HG03066 (cell line): ENCODE data around the gene DICER1.
"Not testable (repeated sequence)": the region's sequence is repeated elsewhere in the genome, so short reads cannot be mapped to it uniquely, and the experiment has no call there.

Source experiments
- ATAC-seq: cut with Tn5 transposase; IDR thresholded peaks from one replicate; pipeline ENCODE4 v1.9.1; 2021; ENCODE audit warnings: low read depth; ENCODE audit not compliant: unreplicated experiment

Gene DICER1, protein sequence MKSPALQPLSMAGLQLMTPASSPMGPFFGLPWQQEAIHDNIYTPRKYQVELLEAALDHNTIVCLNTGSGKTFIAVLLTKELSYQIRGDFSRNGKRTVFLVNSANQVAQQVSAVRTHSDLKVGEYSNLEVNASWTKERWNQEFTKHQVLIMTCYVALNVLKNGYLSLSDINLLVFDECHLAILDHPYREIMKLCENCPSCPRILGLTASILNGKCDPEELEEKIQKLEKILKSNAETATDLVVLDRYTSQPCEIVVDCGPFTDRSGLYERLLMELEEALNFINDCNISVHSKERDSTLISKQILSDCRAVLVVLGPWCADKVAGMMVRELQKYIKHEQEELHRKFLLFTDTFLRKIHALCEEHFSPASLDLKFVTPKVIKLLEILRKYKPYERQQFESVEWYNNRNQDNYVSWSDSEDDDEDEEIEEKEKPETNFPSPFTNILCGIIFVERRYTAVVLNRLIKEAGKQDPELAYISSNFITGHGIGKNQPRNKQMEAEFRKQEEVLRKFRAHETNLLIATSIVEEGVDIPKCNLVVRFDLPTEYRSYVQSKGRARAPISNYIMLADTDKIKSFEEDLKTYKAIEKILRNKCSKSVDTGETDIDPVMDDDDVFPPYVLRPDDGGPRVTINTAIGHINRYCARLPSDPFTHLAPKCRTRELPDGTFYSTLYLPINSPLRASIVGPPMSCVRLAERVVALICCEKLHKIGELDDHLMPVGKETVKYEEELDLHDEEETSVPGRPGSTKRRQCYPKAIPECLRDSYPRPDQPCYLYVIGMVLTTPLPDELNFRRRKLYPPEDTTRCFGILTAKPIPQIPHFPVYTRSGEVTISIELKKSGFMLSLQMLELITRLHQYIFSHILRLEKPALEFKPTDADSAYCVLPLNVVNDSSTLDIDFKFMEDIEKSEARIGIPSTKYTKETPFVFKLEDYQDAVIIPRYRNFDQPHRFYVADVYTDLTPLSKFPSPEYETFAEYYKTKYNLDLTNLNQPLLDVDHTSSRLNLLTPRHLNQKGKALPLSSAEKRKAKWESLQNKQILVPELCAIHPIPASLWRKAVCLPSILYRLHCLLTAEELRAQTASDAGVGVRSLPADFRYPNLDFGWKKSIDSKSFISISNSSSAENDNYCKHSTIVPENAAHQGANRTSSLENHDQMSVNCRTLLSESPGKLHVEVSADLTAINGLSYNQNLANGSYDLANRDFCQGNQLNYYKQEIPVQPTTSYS (N-terminal part only)

DNA sequence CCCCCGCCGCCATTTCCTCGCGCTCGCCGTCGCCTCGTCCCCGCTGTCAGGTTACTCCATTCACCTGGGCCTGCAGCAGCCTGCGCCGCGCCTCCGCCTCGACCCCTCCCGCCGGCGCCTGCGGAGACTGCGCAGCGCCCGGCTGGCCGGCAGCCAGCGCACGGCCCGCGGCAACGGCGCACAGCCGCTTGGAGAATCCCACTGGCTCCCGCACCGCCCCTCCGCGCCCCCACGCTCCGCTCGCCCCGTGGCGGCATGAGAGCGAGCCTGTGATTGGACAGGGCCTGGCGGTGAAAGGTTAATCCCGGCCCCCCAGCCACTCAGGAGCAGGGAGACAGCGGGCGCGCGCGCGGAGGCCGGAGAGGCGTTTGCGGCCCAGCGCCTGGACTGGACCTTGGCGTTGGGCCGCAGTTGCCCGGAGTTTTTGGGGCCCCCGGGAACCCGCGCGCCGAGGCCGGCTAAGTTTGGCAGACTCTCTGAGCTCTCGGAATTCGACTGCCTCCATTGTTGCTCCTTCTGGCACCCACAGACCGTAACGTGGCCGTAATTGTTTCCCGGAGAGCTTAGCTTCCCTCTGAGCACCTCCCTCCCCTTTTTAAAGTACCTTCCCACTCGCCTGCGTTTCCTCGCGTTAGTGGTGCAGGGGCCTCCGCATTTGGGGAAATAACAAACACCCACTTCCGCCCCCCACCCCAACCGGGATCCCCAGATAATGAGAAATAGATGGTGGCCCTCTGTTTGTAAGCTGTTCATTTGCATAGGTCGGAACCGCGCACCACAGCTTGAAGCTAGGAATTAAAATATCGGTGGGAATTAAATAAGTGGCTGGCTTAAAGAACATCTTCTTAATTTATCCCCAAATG, at the start of gene DICER1:
TSS of gene DICER1 (minus strand) at position 203 of the 863 bp plus-strand sequence. CDS start 24,071 bp downstream, outside the sequence.
- ATAC-seq = peak; percentile 70

DNA sequence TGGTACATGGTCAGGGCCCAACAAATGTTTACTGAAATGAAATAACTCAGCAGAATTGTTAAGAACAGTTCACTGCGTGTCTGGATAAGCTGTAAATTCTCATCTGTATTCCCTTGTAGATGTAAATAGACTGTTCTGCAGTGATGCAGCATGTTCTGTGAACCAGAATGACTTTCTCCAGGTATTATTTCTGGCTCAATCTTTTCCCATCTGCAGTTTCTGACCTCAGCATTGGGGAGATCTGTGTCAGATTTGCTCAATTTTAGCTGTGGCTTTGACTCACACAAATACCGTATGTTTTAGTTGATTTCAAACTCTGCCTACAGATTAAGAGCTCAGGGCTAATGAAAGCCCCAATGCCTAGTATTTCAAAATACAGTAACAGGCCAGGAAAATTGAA, 49.2 kb upstream of the DICER1 start:
- no peak for ATAC-seq

DNA sequence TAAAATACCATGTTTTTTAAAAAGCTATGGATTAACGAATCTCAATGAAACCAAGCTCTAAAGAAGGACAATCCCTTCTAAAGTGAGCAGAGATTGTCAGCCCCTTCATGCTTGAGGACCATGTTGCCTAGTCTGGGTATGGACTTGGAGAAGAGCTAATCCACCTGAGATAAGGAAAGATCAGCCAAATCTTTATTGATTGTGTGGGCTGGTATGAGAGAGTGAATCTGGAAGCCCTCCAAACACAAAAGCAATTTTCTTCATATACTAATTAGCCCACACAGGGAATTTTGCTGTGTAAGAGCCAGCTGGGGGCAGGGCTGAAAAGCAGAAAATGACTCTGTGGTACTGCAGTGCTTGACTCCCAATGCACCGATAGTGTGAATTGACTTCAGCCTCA, 47.4 kb upstream of the DICER1 start:
- ATAC-seq = no peak

- ATAC-seq = not testable (repeated sequence)
Observed at GRCh38 chr14:95201745-95202144, 44.4 kb upstream of the DICER1 start.

DNA sequence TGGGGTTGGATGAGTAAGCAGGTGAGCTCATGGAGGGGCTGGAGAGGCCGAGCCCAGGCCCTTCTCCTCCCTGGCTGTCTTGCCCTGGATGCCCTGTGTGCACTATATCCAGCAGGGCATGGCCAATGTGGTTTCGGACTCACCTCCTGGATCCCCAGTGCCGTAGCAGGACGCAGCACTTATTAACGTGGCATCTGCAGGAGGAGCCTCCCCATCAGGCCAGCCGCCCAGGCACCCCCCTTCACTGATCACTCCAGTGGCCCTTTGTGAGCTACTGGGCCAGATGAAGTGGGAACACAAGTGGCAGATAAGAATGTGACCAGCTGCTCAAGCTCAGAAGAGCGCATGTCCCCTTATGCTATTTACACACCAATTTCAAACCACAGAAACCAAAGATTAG, 43.1 kb upstream of the DICER1 start:
- no peak for ATAC-seq

DNA sequence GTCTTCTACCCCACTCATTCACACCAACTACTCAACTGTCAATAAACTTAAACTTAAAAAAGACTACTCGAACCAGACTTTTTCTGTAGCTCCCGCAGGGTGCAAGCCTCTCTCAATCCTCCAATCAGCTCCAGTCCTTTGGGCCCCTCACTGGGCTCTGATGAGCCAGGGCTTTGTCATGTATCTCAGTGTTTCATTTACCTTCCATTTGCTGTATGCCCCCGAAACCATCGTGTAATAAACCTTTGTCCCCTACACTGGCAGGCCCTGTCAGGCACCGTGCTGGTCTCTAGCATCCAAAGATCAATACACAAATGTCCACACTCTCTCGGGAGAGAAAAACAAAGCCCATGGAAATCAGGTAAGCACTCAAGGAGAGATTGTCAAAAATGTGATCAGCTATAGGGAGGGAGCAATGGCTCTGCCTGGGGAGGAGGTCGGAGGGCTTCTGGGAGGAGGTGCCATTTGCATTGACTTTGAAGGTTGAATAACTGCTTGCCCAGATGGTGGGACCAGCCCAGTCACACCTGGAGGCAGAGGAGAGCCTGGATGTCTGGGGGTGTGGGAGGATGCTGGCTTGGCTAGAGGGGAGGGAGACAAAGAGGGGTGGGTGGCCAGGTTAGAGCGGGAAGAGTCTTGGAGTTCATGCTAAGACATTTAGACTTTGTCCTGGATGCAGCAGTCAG, 42.1 kb upstream of the DICER1 start:
- ATAC-seq = no peak

DNA sequence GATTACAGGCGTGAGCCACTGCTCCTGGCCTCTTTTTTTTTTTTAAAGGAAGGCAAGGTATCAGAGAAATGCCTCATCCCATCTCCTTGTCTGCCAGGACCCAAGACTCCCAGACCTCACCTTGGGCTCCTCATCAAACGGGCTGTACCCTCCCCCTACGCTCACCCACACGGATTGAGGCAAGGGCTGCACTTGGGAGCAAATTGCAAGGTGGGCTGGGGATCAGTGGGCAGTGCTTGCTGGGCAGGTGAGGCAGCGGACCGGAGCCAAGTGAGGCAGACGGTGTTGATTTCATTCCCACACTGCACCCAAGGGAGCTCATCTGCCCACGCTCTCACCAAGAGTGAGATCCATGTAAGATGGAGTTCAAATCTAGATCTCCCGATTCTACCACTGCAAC, 41.0 kb upstream of the DICER1 start:
- ATAC-seq = no peak

DNA sequence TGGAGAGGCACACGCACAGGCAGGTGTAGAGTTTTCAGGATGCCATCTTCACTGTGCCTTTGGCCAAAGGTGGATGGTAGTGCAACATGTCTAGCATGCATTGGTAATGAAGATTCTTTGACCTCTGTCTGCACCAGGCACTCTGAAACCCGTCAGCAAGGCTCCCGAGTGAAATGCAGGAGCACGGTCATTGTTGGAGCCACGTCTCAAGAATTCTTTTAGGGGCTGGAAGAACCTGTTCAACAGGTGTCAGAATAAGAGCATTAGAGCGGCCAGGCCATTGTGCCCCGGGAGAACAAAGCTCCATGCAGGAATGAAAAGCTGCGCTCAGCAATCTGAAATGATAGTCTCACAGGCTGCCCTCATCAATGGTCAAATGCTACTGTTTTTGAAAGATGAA, 40.2 kb upstream of the DICER1 start:
- ATAC-seq = no peak

DNA sequence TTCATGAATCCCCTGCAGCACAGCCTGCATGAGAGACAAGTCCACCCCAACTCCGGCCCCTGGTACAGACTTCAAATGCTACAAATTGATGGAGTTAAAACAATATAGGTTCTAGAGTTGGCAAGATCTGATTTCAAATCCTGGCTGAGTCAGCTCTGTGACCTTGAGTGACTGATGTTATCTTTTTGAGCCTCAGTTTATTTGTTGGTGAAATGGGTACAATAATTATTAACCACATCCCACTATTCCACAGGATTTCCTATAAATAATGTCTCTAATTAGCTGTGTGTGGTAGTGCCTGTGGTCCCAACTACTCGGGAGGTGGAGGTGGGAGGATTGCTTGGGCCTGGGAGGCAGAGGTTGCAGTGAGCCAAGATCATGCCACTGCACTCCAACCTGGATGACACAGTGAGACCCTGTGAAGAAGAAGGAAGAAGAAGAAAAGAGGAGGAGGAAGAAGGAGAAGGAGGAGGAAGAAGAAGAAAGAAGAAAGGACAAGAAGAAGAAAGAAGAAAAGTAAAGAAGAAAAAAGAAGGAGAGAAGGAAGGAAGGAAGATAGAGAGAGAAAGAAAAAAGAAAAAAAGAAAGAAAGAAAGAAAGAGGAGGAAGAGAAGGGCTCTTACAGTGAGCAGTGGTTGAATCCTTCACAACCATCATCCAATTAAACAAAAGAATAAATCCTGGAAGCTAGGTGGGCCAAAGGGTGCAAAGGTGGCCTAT, 39.7 kb upstream of the DICER1 start:
- ATAC-seq = no peak

- ATAC-seq = no peak
Observed at GRCh38 chr14:95196268-95196667, 38.9 kb upstream of the DICER1 start.

- no peak for ATAC-seq
Observed at GRCh38 chr14:95195031-95195430, 37.7 kb upstream of the DICER1 start.

DNA sequence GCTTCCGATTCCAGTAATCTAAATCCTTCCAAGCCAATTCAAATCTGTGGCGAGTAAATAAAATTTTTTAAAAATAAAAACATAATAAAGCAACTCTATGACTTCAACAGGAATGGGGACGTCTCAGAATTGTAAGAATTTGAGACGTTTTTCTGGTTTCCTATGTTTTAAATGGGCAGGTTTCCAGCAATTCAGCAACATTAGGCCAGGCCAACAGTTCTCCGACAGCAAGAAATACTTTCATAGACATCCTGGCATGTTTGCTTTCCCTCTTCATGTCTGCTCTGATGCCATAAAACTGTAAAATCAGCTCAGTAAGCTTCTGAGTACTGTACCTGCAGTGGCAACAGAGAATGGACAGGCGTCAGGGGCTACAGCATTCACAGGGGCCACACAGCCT, 35.8 kb upstream of the DICER1 start:
- ATAC-seq = no peak

DNA sequence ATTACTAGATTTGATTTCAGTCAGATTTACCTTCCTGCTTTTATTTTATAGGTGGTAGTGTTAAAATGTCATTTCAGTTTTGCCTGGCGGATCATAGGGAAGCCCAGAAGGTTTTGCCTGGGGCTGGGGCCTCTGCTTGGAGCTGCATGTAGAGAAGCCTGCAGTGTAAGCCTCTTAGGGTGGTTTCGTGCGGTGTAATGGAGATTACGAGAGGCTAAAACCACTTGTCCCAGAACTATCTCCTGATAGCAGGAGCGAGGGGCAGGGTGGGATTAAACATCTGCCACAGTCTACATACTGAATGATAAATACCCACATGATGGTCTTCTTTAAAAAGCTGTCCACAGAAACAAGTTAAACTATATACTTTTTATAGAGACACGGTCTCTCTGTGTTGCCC, 35.0 kb upstream of the DICER1 start:
- ATAC-seq = no peak

- ATAC-seq = no peak
Observed at GRCh38 chr14:95191445-95192199, 34.3 kb upstream of the DICER1 start.

DNA sequence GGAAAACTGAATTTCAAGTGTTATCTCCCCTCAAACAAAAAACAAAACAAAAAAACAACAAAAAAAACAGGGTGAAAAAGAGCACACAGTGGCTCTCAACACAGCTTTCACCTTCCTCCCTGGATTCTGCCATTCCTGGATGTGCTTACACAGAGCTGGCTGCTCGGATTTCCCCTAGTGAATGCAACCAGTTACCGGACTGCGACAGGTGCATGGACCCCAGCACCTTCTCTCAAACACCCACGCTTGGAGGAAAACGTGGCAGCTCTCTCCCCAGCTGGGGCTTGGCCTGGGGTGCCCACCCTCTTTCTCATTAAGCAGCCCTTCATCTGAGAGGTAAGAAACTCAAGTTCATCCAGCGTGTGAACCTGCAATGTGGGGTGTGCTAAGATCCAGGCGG, 33.5 kb upstream of the DICER1 start:
- no peak for ATAC-seq

- ATAC-seq = no peak
Observed at GRCh38 chr14:95190346-95190840, 33.1 kb upstream of the DICER1 start.

DNA sequence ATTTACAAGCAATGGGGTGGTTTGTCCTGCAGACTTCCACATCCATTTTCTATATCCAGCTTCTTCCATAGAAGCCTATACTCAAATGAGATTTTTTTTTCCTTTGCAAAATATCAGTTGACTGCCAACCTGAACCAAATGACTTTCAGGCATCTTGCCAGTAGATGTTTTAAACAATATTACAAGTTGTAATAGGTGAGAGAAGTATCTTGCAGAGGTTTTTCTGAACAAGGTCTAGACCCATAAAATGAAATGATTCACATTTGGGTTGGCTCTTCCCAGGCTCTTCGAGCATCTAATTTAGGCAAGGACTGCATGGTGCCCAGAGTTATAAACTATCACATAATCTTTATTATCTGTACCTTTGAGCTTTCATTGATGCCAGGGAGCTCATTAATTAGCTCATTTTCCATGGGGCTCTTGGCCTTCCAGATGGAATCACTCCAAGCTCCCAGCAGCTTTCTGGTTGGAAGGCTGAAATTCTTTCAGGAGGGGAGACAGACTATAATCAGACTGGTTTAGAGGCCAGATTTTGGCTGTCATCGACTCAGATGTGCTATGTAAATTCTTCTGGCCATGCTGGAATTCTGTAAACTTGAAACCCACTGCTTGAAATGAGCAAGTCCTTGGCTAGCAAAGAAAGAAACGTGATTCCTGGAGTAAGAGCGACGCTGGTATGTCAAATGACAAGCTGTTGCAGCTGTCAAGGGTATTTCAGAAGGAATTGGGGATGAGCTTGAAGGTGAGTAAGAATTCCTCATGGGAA, 32.2 kb upstream of the DICER1 start:
- no peak for ATAC-seq
